ENCODE results near the gene TBX2. TPM values are rescaled to one million over a fixed set of nuclear protein-coding genes. Genes with fewer than 3 reads are reported as not detected.
"Not testable (repeated sequence)": the region's sequence is repeated elsewhere in the genome, so short reads cannot be mapped to it uniquely, and the experiment has no call there.

TBX2 gene
- total RNA-seq, 1 experiment from 2014 or later: not detected

GRCh38 chr17:61440697-61441096, 41.1 kb downstream of the TBX2 start:
- H3K27ac ChIP-seq (ENCODE audit: low read depth, low read length, poor library complexity, severe bottlenecking): no peak overlapping the region
- no TSS peak for BruUV-seq (replicated peaks)
- no peaks in the 10 kb centered on the region for H3K27me3 ChIP-seq (replicated peaks; ENCODE audit: insufficient read depth, low read depth, low read length, poor library complexity)
- ChIA-PET POLR2A (ENCODE audit: low non-redundant PET) (no interaction called here), CTCF (no interaction called here)
- no peaks in the 10 kb centered on the region for H3K4me1 ChIP-seq (ENCODE audit: insufficient read depth, low read length, poor library complexity, severe bottlenecking)
- intact Hi-C loops (cut with micrococcal nuclease; ENCODE audit: unreplicated experiment): no loop called here
- TF ChIP-seq EZH2 (IDR thresholded peaks at IDR 0.05; ENCODE audit: borderline replicate concordance, low read depth, low read length, poor library complexity, severe bottlenecking): no peak
- no peak for TF ChIP-seq CTCF (conservative IDR thresholded peaks at IDR 0.05; ENCODE audit: low read depth, low read length)
- no peak overlapping the region for H3K4me3 ChIP-seq (ENCODE audit: low read depth, low read length, poor library complexity, severe bottlenecking)
- no peaks in the 10 kb centered on the region for H3K36me3 ChIP-seq (ENCODE audit: insufficient read depth, low read length, poor library complexity, severe bottlenecking)
- peaks cover 4% of the 10 kb centered on the region for H3K9me3 ChIP-seq (ENCODE audit: low read depth, low read length, poor library complexity, severe bottlenecking)
- DNase-seq (ENCODE audit: low spot score): no peak

- H3K4me1 ChIP-seq (ENCODE audit: insufficient read depth, low read length, poor library complexity, severe bottlenecking); H3K27me3 ChIP-seq (replicated peaks; ENCODE audit: insufficient read depth, low read depth, low read length, poor library complexity); H3K27ac ChIP-seq (ENCODE audit: low read depth, low read length, poor library complexity, severe bottlenecking); DNase-seq (ENCODE audit: low spot score); intact Hi-C loops (cut with micrococcal nuclease; ENCODE audit: unreplicated experiment); POLR2A ChIA-PET (ENCODE audit: low non-redundant PET); H3K9me3 ChIP-seq (ENCODE audit: low read depth, low read length, poor library complexity, severe bottlenecking); H3K4me3 ChIP-seq (ENCODE audit: low read depth, low read length, poor library complexity, severe bottlenecking); CTCF ChIA-PET; BruUV-seq (replicated peaks); H3K36me3 ChIP-seq (ENCODE audit: insufficient read depth, low read length, poor library complexity, severe bottlenecking): not testable (repeated sequence)
Observed at GRCh38 chr17:61441507-61441906, 41.9 kb downstream of the TBX2 start.

GRCh38 chr17:61442136-61442775, 42.6 kb downstream of the TBX2 start:
- Histone ChIP-seq H3K9me3 (ENCODE audit: low read depth, low read length, poor library complexity, severe bottlenecking) (no peaks in the 10 kb centered on the region), H3K27ac (ENCODE audit: low read depth, low read length, poor library complexity, severe bottlenecking) (no peak overlapping the region), H3K4me1 (ENCODE audit: insufficient read depth, low read length, poor library complexity, severe bottlenecking) (no peaks in the 10 kb centered on the region), H3K27me3 (replicated peaks; ENCODE audit: insufficient read depth, low read depth, low read length, poor library complexity) (no peaks in the 10 kb centered on the region), H3K36me3 (ENCODE audit: insufficient read depth, low read length, poor library complexity, severe bottlenecking) (no peaks in the 10 kb centered on the region), H3K4me3 (ENCODE audit: low read depth, low read length, poor library complexity, severe bottlenecking) (no peak overlapping the region)
- TF ChIP-seq EZH2 (IDR thresholded peaks at IDR 0.05; ENCODE audit: borderline replicate concordance, low read depth, low read length, poor library complexity, severe bottlenecking): no peak
- no peak for TF ChIP-seq CTCF (conservative IDR thresholded peaks at IDR 0.05; ENCODE audit: low read depth, low read length)
- no TSS peak for BruUV-seq (replicated peaks)
- intact Hi-C loops (cut with micrococcal nuclease; ENCODE audit: unreplicated experiment): no loop called here
- ChIA-PET CTCF (no interaction called here), POLR2A (ENCODE audit: low non-redundant PET) (no interaction called here)
- DNase-seq (ENCODE audit: low spot score): no peak

GRCh38 chr17:61442878-61443474, 43.3 kb downstream of the TBX2 start:
- no peaks in the 10 kb centered on the region for H3K36me3 ChIP-seq (ENCODE audit: insufficient read depth, low read length, poor library complexity, severe bottlenecking)
- BruUV-seq (replicated peaks): no TSS peak
- no peak for TF ChIP-seq CTCF (conservative IDR thresholded peaks at IDR 0.05; ENCODE audit: low read depth, low read length)
- TF ChIP-seq EZH2 (IDR thresholded peaks at IDR 0.05; ENCODE audit: borderline replicate concordance, low read depth, low read length, poor library complexity, severe bottlenecking): no peak
- H3K27me3 ChIP-seq (replicated peaks; ENCODE audit: insufficient read depth, low read depth, low read length, poor library complexity): no peaks in the 10 kb centered on the region
- H3K4me3 ChIP-seq (ENCODE audit: low read depth, low read length, poor library complexity, severe bottlenecking): no peak overlapping the region
- DNase-seq (ENCODE audit: low spot score): no peak
- no peaks in the 10 kb centered on the region for H3K9me3 ChIP-seq (ENCODE audit: low read depth, low read length, poor library complexity, severe bottlenecking)
- no peaks in the 10 kb centered on the region for H3K4me1 ChIP-seq (ENCODE audit: insufficient read depth, low read length, poor library complexity, severe bottlenecking)
- ChIA-PET CTCF (no interaction called here), POLR2A (ENCODE audit: low non-redundant PET) (no interaction called here)
- no peak overlapping the region for H3K27ac ChIP-seq (ENCODE audit: low read depth, low read length, poor library complexity, severe bottlenecking)
- intact Hi-C loops (cut with micrococcal nuclease; ENCODE audit: unreplicated experiment): no loop called here

Data from A673 (cell line).